Sigmoid colon (tissue), 7 donors: ENCODE results near the gene GALNT13. TPM values are rescaled to one million over a fixed set of nuclear protein-coding genes. Genes with fewer than 3 reads are reported as not detected.
A peak's percentile ranks its signal among the peaks of the same experiment; 100 is the strongest.

Source experiments
- DNase-seq: peaks from one replicate; pipeline ENCODE4 v3.0.0-alpha.2; 2019
- H3K27ac ChIP-seq, 4 donors: fragments of 200-600 bp; sonication (generic); one replicate each; pipeline ENCODE4 v1.5.1; 2016 to 2019; ENCODE audit warnings: mild to moderate bottlenecking in 1 of 4
- H3K27me3 ChIP-seq, 3 donors: fragments of 200-600 bp; sonication (generic); one replicate each; pipeline ENCODE4 v1.5.1; 2019; ENCODE audit warnings: mild to moderate bottlenecking in 1 of 3
- H3K36me3 ChIP-seq, 4 donors: fragments of 200-600 bp; sonication (generic); one replicate each; pipeline ENCODE4 v1.5.1; 2016 to 2019
- H3K4me1 ChIP-seq, 4 donors: fragments of 200-600 bp; sonication (generic); one replicate each; pipeline ENCODE4 v1.5.1; 2017 to 2019
- H3K4me3 ChIP-seq, 4 donors: fragments of 200-600 bp; sonication (generic); one replicate each; pipeline ENCODE4 v1.5.1; 2017 to 2019; ENCODE audit warnings: mild to moderate bottlenecking in 2 of 4, moderate library complexity in 1 of 4
- H3K9me3 ChIP-seq, 4 donors: fragments of 200-600 bp in 3 of 4; sonication (generic) in 3 of 4; one replicate each; pipeline versions ENCODE4 v1.5.1 to v1.6.1; 2013 to 2019
- CTCF ChIP-seq, 4 experiments: fragments of 450-650 bp in 3 of 4; fragments of 200-600 bp in 1 of 4; IDR thresholded peaks; one replicate each; pipeline ENCODE4 v1.5.1; 2016 to 2019; ENCODE audit warnings: antibody characterized with exemption in 4 of 4, mild to moderate bottlenecking in 3 of 4, moderate library complexity in 2 of 4
- EP300 ChIP-seq, 4 donors: sonication (generic); formaldehyde crosslinking; IDR thresholded peaks; one replicate each; pipeline ENCODE4 v1.6.1; 2017; ENCODE audit warnings: antibody characterized with exemption in 4 of 4
- POLR2A ChIP-seq, 2 donors: fragments of 450-650 bp; IDR thresholded peaks; one replicate each; pipeline ENCODE4 v1.6.1; 2016; ENCODE audit warnings: antibody characterized with exemption in 2 of 2, mild to moderate bottlenecking in 2 of 2, moderate library complexity in 2 of 2
- POLR2AphosphoS5 ChIP-seq, 4 donors: sonication (generic); formaldehyde crosslinking; IDR thresholded peaks; one replicate each; pipeline ENCODE4 v1.6.1; 2017; ENCODE audit warnings: antibody characterized with exemption in 4 of 4
- WGBS, 2 donors: extraction: QIAGEN DNeasy Blood & Tissue Kit; methylation state at CpG; one replicate each; pipeline ENCODE4 v1.1.7; 2013; 5-methylcytosine and 5-hydroxymethylcytosine counted together
- intact Hi-C: fragments of 100-400 bp; cut with DNase I; formaldehyde crosslinking; loops from one replicate; pipeline ENCODE4 v1.15.1; 2023
- polyA plus RNA-seq, 3 donors: library from polyadenylated mRNA; stranded (reverse); fragments of 200-250 nt; gene quantifications; one replicate each; pipeline ENCODE4 v1.2.3, GENCODE V29; 2013
- total RNA-seq, 4 donors: library from RNA; depleted of rRNA; stranded (reverse); fragments of >200 nt; gene quantifications; one replicate each; pipeline ENCODE4 v1.1.0, GENCODE V29; 2016
- donor health status: healthy with polysubstance abuse.
- donor health status: Bipolar disorder and iron deficiency.
- donor health status: healthy.

GALNT13 gene
- total and polyA plus RNA-seq, 7 donors = under 0.01 to 2.5 (median 0.82) TPM; not detected in 1

- H3K27me3 ChIP-seq = no peaks in the 10 kb centered on the region
- H3K36me3 ChIP-seq = no peaks in the 10 kb centered on the region
- H3K9me3 ChIP-seq = peaks cover 0 to 4% (median 0%) of the 10 kb centered on the region in 4 donors
- H3K4me1 ChIP-seq = no peaks in the 10 kb centered on the region
- H3K4me3 ChIP-seq = no peak overlapping the region
- 78 to 87% methylated on average over 2 of the region's 2 CpGs for WGBS, 2 donors
- no peak overlapping the region for H3K27ac ChIP-seq
- no peak for DNase-seq
- no peak for TF ChIP-seq EP300 (IDR thresholded peaks at IDR 0.05)
- no peak for TF ChIP-seq POLR2A (IDR thresholded peaks at IDR 0.05)
- no peak for TF ChIP-seq POLR2AphosphoS5 (IDR thresholded peaks at IDR 0.05)
- TF ChIP-seq CTCF (IDR thresholded peaks at IDR 0.05) = no peak
- intact Hi-C loops = no loop called here
These were observed 316.2 kb downstream of the GALNT13 start for GRCh38 chr2:154187948-154188347.

- intact Hi-C loops = no loop called here
- no peaks in the 10 kb centered on the region for H3K36me3 ChIP-seq
- TF ChIP-seq EP300 (IDR thresholded peaks at IDR 0.05) (no peak), CTCF (IDR thresholded peaks at IDR 0.05) (no peak), POLR2AphosphoS5 (IDR thresholded peaks at IDR 0.05) (no peak), POLR2A (IDR thresholded peaks at IDR 0.05) (no peak)
- H3K4me1 ChIP-seq = no peaks in the 10 kb centered on the region
- peaks cover 0 to 4% (median 0%) of the 10 kb centered on the region in 4 donors for H3K9me3 ChIP-seq
- no peaks in the 10 kb centered on the region for H3K27me3 ChIP-seq
- no peak overlapping the region for H3K4me3 ChIP-seq
- H3K27ac ChIP-seq = no peak overlapping the region
- WGBS, 2 donors = 76 to 83% methylated on average over 2 of the region's 2 CpGs
- DNase-seq = no peak
These were observed 318.2 kb downstream of the GALNT13 start for GRCh38 chr2:154189953-154190352.

- H3K4me3 ChIP-seq = no peak overlapping the region
- no peak overlapping the region for H3K27ac ChIP-seq
- H3K27me3 ChIP-seq = no peaks in the 10 kb centered on the region
- 77 to 94% methylated on average over 2 of the region's 2 CpGs for WGBS, 2 donors
- H3K36me3 ChIP-seq = no peaks in the 10 kb centered on the region
- H3K9me3 ChIP-seq = no peaks in the 10 kb centered on the region
- TF ChIP-seq POLR2AphosphoS5 (IDR thresholded peaks at IDR 0.05) = peak in 1 of 4 donors; percentile 18
- TF ChIP-seq CTCF (IDR thresholded peaks at IDR 0.05) = no peak
- DNase-seq = no peak
- intact Hi-C loops = no loop called here
- no peaks in the 10 kb centered on the region for H3K4me1 ChIP-seq
These were observed 321.5 kb downstream of the GALNT13 start for GRCh38 chr2:154193246-154193645.

GRCh38 chr2:154194909-154195643 is 323.4 kb downstream of the GALNT13 start:
- H3K4me1 ChIP-seq = no peaks in the 10 kb centered on the region
- H3K9me3 ChIP-seq = no peaks in the 10 kb centered on the region
- no peak for DNase-seq
- intact Hi-C loops = no loop called here
- H3K4me3 ChIP-seq = no peak overlapping the region
- no peak for TF ChIP-seq POLR2A (IDR thresholded peaks at IDR 0.05)
- 76 to 86% methylated on average over 5 of the region's 5 CpGs for WGBS, 2 donors
- H3K27ac ChIP-seq = no peak overlapping the region
- H3K27me3 ChIP-seq = no peaks in the 10 kb centered on the region
- H3K36me3 ChIP-seq = no peaks in the 10 kb centered on the region

GRCh38 chr2:154195644-154196195 is 324.0 kb downstream of the GALNT13 start:
- H3K9me3 ChIP-seq = no peaks in the 10 kb centered on the region
- no peak for DNase-seq
- intact Hi-C loops = no loop called here
- H3K27ac ChIP-seq = no peak overlapping the region
- H3K27me3 ChIP-seq = no peaks in the 10 kb centered on the region
- no peaks in the 10 kb centered on the region for H3K36me3 ChIP-seq
- H3K4me1 ChIP-seq = no peaks in the 10 kb centered on the region
- no peak overlapping the region for H3K4me3 ChIP-seq
- TF ChIP-seq CTCF (IDR thresholded peaks at IDR 0.05) (no peak), POLR2A (IDR thresholded peaks at IDR 0.05) (no peak), EP300 (IDR thresholded peaks at IDR 0.05) (no peak), POLR2AphosphoS5 (IDR thresholded peaks at IDR 0.05) (no peak)
